ENCODE results near the gene MTARC2. TPM values are rescaled to one million over a fixed set of nuclear protein-coding genes. Genes with fewer than 3 reads are reported as not detected.
"Not testable (repeated sequence)": the region's sequence is repeated elsewhere in the genome, so short reads cannot be mapped to it uniquely, and the experiment has no call there.

MTARC2 gene
- polyA plus RNA-seq, 1 experiment: 2.9 TPM

DNA sequence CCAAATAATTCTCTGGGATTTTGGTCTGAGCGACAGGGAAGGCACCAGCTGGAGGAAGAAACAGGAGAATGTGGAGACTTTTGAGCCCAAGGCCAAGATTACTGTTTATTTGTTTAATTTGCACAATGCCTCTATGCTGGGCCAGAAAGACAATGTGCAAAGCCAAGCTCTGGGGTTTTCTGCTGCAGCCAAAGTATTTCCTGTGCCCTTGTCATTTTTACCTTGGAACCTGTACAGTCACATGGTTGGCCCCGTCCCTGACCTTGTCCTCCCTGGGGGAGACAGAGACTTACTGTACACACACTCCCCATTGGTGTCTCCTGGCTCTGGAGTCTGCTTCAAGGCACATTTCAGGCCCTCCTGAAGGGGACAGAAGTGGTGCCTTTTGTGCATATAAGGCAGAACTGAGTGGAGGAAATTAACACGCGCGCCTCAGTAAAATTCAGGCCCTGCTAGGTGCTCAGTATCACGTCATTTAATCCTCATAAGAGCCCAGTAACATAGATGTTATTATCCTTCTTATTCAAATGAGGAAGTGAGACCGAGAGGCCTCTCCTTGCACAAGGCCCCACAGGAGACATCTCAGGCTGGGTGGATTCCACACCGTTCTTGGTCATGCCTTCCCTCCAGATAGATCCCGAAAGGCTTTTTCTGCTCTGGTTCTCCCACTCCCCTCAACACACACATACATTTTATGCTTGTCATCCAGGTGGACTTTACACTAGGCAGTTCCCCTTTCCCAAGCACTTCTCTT is 36.9 kb upstream of the MTARC2 start:
- POLR2A ChIA-PET: no interaction called here

DNA sequence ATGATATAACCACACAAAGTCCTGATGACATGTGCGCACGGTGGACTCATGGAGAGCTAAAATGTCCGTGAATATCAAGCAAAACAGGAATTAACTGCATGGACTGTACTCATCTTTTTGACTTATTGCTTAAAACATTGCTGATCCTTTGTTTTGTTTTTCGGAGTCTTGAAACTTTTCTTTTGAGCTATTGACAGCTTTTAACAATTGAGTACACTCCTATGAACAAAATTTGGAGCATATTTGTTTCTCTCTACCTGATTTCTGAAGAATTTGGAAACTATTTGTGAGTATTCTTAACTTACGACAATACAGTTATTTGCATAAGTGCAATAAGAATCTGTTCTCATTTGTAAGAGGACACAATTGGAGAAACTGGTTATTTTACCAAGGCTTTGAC is 32.1 kb upstream of the MTARC2 start:
- H3K27ac ChIP-seq (ENCODE audit: low read depth, low read length); POLR2A ChIA-PET; H3K4me3 ChIP-seq (ENCODE audit: low read depth, low read length); H3K27me3 ChIP-seq (ENCODE audit: control insufficient read depth, insufficient read depth, low read length); CTCF ChIA-PET; H3K9me3 ChIP-seq (ENCODE audit: control insufficient read depth, insufficient read depth, low read length); DNase-seq (ENCODE audit: low read depth, low spot score): not testable (repeated sequence)

More for the DNA sequence above, 36.9 kb upstream of the MTARC2 start:
- TF ChIP-seq CTCF (IDR thresholded peaks at IDR 0.05; ENCODE audit: low read depth, low read length): no peak
- H3K4me3 ChIP-seq (ENCODE audit: low read depth, low read length): no peak overlapping the region
- no peak for DNase-seq (ENCODE audit: low read depth, low spot score)
- H3K27me3 ChIP-seq (ENCODE audit: control insufficient read depth, insufficient read depth, low read length): no peaks in the 10 kb centered on the region
- H3K27ac ChIP-seq (ENCODE audit: low read depth, low read length): no peak overlapping the region
- no peaks in the 10 kb centered on the region for H3K9me3 ChIP-seq (ENCODE audit: control insufficient read depth, insufficient read depth, low read length)
- CTCF ChIA-PET: no interaction called here

GRCh38 chr1:220717800-220718640 is 30.1 kb upstream of the MTARC2 start:
- TF ChIP-seq CTCF (IDR thresholded peaks at IDR 0.05; ENCODE audit: low read depth, low read length): no peak
- CTCF ChIA-PET: no interaction called here

GRCh38 chr1:220721266-220721665 is 26.9 kb upstream of the MTARC2 start:
- POLR2A ChIA-PET; H3K27me3 ChIP-seq (ENCODE audit: control insufficient read depth, insufficient read depth, low read length); H3K9me3 ChIP-seq (ENCODE audit: control insufficient read depth, insufficient read depth, low read length); H3K4me3 ChIP-seq (ENCODE audit: low read depth, low read length); H3K27ac ChIP-seq (ENCODE audit: low read depth, low read length); DNase-seq (ENCODE audit: low read depth, low spot score): not testable (repeated sequence)
- CTCF ChIA-PET: interaction anchor here (1.0 kb wide), 2 partner anchors 12 kb away, joined by 7 to 9 read pairs; no protein-coding TSS in a partner anchor

More at GRCh38 chr1:220717800-220718640, 30.1 kb upstream of the MTARC2 start:
- Histone ChIP-seq H3K27me3 (ENCODE audit: control insufficient read depth, insufficient read depth, low read length) (no peaks in the 10 kb centered on the region), H3K9me3 (ENCODE audit: control insufficient read depth, insufficient read depth, low read length) (no peaks in the 10 kb centered on the region), H3K4me3 (ENCODE audit: low read depth, low read length) (no peak overlapping the region), H3K27ac (ENCODE audit: low read depth, low read length) (no peak overlapping the region)
- DNase-seq (ENCODE audit: low read depth, low spot score): no peak
- POLR2A ChIA-PET: no interaction called here

DNA sequence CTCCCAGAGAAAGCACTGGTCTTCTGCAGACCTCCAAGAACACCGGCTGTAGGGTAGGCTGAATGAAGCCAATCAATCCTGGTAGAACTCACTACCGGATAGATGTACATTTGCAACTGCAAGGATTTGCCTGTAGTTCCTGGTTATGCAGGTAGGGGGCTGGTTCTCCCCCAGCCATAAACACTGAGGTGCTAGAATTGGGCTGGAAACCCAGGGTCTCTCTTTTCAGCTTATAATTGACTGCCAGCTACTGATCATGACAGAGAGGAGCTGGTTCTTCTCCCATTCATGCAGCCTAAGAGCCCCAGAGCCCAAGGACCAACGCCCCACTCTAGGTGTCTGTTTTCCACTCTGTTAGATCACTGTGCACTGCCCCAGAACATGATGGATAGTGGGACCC is 21.5 kb upstream of the MTARC2 start:
- H3K27me3 ChIP-seq (ENCODE audit: control insufficient read depth, insufficient read depth, low read length): no peaks in the 10 kb centered on the region
- H3K4me3 ChIP-seq (ENCODE audit: low read depth, low read length): no peak overlapping the region
- CTCF ChIA-PET: interaction anchor here (0.7 kb wide), 1 partner anchor 49 kb away, joined by 3 read pairs; no protein-coding TSS in a partner anchor
- no peaks in the 10 kb centered on the region for H3K9me3 ChIP-seq (ENCODE audit: control insufficient read depth, insufficient read depth, low read length)
- DNase-seq (ENCODE audit: low read depth, low spot score): no peak
- peak; percentile 22 for TF ChIP-seq CTCF (IDR thresholded peaks at IDR 0.05; ENCODE audit: low read depth, low read length)
- no peak overlapping the region for H3K27ac ChIP-seq (ENCODE audit: low read depth, low read length)
- POLR2A ChIA-PET: no interaction called here

DNA sequence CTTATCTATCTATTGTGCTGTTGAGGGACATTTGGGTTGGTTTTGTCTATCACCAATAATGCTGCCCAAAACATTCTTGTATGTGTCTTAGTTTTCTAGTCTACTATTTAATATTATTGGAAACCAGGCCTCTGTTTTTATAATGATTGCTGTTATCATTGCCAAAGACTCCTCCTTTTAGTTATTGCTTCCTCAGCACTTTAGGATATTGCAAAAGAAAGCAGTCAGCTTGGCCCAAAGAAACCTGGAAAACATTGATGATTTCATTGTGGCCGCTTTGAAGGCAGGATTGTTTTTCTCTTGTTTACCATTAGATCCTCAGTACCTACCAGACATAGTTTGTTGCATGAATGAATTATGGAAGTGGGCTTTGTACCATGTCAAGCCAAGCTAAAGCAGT is 20.6 kb upstream of the MTARC2 start:
- no peak overlapping the region for H3K27ac ChIP-seq (ENCODE audit: low read depth, low read length)
- ChIA-PET CTCF (no interaction called here), POLR2A (no interaction called here)
- TF ChIP-seq CTCF (IDR thresholded peaks at IDR 0.05; ENCODE audit: low read depth, low read length): no peak
- DNase-seq (ENCODE audit: low read depth, low spot score): no peak
- no peak overlapping the region for H3K4me3 ChIP-seq (ENCODE audit: low read depth, low read length)
- H3K27me3 ChIP-seq (ENCODE audit: control insufficient read depth, insufficient read depth, low read length): no peaks in the 10 kb centered on the region
- H3K9me3 ChIP-seq (ENCODE audit: control insufficient read depth, insufficient read depth, low read length): no peaks in the 10 kb centered on the region

Measured in AG04450 (cell line).